Measurements from ENCODE around the gene PTK7.
"Not testable (repeated sequence)": the region's sequence is repeated elsewhere in the genome, so short reads cannot be mapped to it uniquely, and the experiment has no call there.

The PTK7 gene

DNA sequence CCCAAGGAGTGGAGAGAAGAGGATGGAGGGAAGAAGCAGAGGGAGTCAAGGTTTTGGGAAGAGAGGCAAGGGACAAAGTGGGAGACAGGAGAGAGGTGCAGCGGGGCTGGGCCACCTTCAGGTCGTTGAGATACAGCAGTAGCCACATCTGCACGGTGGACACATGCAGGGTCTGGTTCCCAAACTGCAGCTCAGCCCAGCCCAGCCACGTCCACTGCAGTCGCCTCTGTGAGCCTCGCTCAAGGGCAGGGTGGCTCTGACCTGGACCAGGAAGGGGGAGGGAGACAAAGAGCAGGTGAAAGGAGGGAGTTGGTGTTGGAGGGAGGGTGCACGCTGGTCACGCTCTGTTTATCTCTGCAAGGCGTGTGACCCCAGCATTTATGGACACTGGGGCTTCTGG, 37.4 kb upstream of the PTK7 start:
- Histone ChIP-seq H3K36me3 (ENCODE audit: control insufficient read depth, insufficient read depth, low read length) (peaks cover 43% of the 10 kb centered on the region), H3K9me3 (ENCODE audit: control insufficient read depth, low read length) (no peaks in the 10 kb centered on the region), H3K27me3 (replicated peaks; ENCODE audit: control insufficient read depth, insufficient read depth, low read length, poor library complexity, severe bottlenecking) (no peaks in the 10 kb centered on the region), H3K27ac (ENCODE audit: insufficient read depth, low read length, poor library complexity, severe bottlenecking) (no peak overlapping the region), H3K4me3 (ENCODE audit: insufficient read depth, low read depth, low read length, poor library complexity, severe bottlenecking) (no peak overlapping the region), H3K4me1 (ENCODE audit: control insufficient read depth, insufficient read depth, low read length, poor library complexity, severe bottlenecking) (no peaks in the 10 kb centered on the region)
- no peak for DNase-seq

DNA sequence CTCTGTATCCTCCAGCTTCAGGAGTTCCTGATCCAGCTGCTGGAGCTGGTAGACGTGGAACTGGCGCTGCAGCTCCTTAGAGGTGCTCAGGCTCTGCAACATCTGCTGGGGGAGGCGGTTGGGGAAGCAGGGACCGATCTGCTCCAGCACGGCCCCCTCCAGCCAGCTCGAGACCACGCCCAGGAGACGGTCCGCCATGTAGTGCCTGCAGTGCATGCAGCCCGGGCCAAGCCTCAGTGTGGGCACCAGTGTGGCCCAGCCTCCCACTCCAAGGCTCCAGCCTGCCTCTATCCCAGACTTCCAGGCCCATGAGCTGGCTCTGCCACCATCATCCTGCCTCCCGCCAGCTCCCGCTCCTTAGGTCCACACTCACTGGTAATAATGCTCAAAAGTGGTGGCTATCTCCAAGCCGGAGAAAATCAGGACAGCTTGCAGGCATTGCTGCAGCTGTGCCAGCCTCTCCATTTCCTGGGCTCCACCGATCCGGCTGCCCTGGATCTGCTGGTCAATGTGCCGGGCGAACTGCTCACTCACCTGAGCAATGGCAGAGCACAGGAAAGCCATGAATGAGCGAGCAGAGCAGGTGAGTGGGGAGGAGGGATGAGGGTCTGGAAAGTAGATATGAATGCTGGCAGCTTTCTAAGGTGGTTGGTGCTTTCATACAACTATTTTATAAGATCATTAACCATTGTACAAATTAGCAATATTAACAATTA, 35.4 kb upstream of the PTK7 start:
- DNase-seq: no peak
- no peaks in the 10 kb centered on the region for H3K4me1 ChIP-seq (ENCODE audit: control insufficient read depth, insufficient read depth, low read length, poor library complexity, severe bottlenecking)
- H3K27ac ChIP-seq (ENCODE audit: insufficient read depth, low read length, poor library complexity, severe bottlenecking): no peak overlapping the region
- no peaks in the 10 kb centered on the region for H3K9me3 ChIP-seq (ENCODE audit: control insufficient read depth, low read length)
- no peak overlapping the region for H3K4me3 ChIP-seq (ENCODE audit: insufficient read depth, low read depth, low read length, poor library complexity, severe bottlenecking)
- no peaks in the 10 kb centered on the region for H3K27me3 ChIP-seq (replicated peaks; ENCODE audit: control insufficient read depth, insufficient read depth, low read length, poor library complexity, severe bottlenecking)
- peaks cover 50% of the 10 kb centered on the region for H3K36me3 ChIP-seq (ENCODE audit: control insufficient read depth, insufficient read depth, low read length)

- H3K9me3 ChIP-seq (ENCODE audit: control insufficient read depth, low read length); H3K4me3 ChIP-seq (ENCODE audit: insufficient read depth, low read depth, low read length, poor library complexity, severe bottlenecking); DNase-seq; H3K27me3 ChIP-seq (replicated peaks; ENCODE audit: control insufficient read depth, insufficient read depth, low read length, poor library complexity, severe bottlenecking); H3K4me1 ChIP-seq (ENCODE audit: control insufficient read depth, insufficient read depth, low read length, poor library complexity, severe bottlenecking); H3K27ac ChIP-seq (ENCODE audit: insufficient read depth, low read length, poor library complexity, severe bottlenecking): not testable (repeated sequence)
- H3K36me3 ChIP-seq (ENCODE audit: control insufficient read depth, insufficient read depth, low read length): peaks cover 54% of the 10 kb centered on the region
These were observed 34.6 kb upstream of the PTK7 start for GRCh38 chr6:43041475-43041874.

GRCh38 chr6:43043310-43043709, 32.8 kb upstream of the PTK7 start:
- Histone ChIP-seq H3K27me3 (replicated peaks; ENCODE audit: control insufficient read depth, insufficient read depth, low read length, poor library complexity, severe bottlenecking) (no peaks in the 10 kb centered on the region), H3K4me3 (ENCODE audit: insufficient read depth, low read depth, low read length, poor library complexity, severe bottlenecking) (no peak overlapping the region), H3K36me3 (ENCODE audit: control insufficient read depth, insufficient read depth, low read length) (peaks cover 47% of the 10 kb centered on the region), H3K4me1 (ENCODE audit: control insufficient read depth, insufficient read depth, low read length, poor library complexity, severe bottlenecking) (no peaks in the 10 kb centered on the region), H3K9me3 (ENCODE audit: control insufficient read depth, low read length) (no peaks in the 10 kb centered on the region), H3K27ac (ENCODE audit: insufficient read depth, low read length, poor library complexity, severe bottlenecking) (no peak overlapping the region)
- DNase-seq: no peak

- no peaks in the 10 kb centered on the region for H3K27me3 ChIP-seq (replicated peaks; ENCODE audit: control insufficient read depth, insufficient read depth, low read length, poor library complexity, severe bottlenecking)
- DNase-seq: no peak
- H3K36me3 ChIP-seq (ENCODE audit: control insufficient read depth, insufficient read depth, low read length): peaks cover 42% of the 10 kb centered on the region
- H3K4me1 ChIP-seq (ENCODE audit: control insufficient read depth, insufficient read depth, low read length, poor library complexity, severe bottlenecking): no peaks in the 10 kb centered on the region
- H3K4me3 ChIP-seq (ENCODE audit: insufficient read depth, low read depth, low read length, poor library complexity, severe bottlenecking): no peak overlapping the region
- no peaks in the 10 kb centered on the region for H3K9me3 ChIP-seq (ENCODE audit: control insufficient read depth, low read length)
- no peak overlapping the region for H3K27ac ChIP-seq (ENCODE audit: insufficient read depth, low read length, poor library complexity, severe bottlenecking)
These were observed 30.7 kb upstream of the PTK7 start for GRCh38 chr6:43045371-43045930.

DNA sequence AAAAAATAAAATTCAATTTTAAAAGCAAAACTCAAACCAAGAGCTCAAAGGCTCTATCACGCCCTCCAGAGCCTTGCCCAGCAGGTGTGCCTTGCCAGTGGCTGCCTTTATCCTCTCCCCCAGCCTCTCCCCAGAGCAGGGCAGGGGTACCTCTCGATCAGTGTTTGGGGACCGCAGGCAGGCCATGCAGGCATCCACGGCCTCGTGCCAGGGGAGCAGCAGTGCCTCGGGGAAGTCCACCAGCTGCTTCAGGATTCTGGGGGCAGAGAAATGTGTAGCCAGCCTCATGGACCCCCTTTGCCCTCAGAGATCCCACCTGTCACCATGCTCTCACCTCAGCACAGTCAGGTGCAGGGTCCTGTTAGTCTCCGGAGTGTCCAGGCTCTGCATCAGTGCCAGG, 28.1 kb upstream of the PTK7 start:
- H3K27ac ChIP-seq (ENCODE audit: insufficient read depth, low read length, poor library complexity, severe bottlenecking): no peak overlapping the region
- no peaks in the 10 kb centered on the region for H3K27me3 ChIP-seq (replicated peaks; ENCODE audit: control insufficient read depth, insufficient read depth, low read length, poor library complexity, severe bottlenecking)
- peaks cover 5% of the 10 kb centered on the region for H3K4me1 ChIP-seq (ENCODE audit: control insufficient read depth, insufficient read depth, low read length, poor library complexity, severe bottlenecking)
- DNase-seq: no peak
- H3K36me3 ChIP-seq (ENCODE audit: control insufficient read depth, insufficient read depth, low read length): peaks cover 38% of the 10 kb centered on the region
- no peak overlapping the region for H3K4me3 ChIP-seq (ENCODE audit: insufficient read depth, low read depth, low read length, poor library complexity, severe bottlenecking)
- H3K9me3 ChIP-seq (ENCODE audit: control insufficient read depth, low read length): no peaks in the 10 kb centered on the region

- Histone ChIP-seq H3K4me1 (ENCODE audit: control insufficient read depth, insufficient read depth, low read length, poor library complexity, severe bottlenecking) (peaks cover 15% of the 10 kb centered on the region), H3K27me3 (replicated peaks; ENCODE audit: control insufficient read depth, insufficient read depth, low read length, poor library complexity, severe bottlenecking) (no peaks in the 10 kb centered on the region), H3K36me3 (ENCODE audit: control insufficient read depth, insufficient read depth, low read length) (peaks cover 30% of the 10 kb centered on the region), H3K27ac (ENCODE audit: insufficient read depth, low read length, poor library complexity, severe bottlenecking) (no peak overlapping the region), H3K9me3 (ENCODE audit: control insufficient read depth, low read length) (no peaks in the 10 kb centered on the region), H3K4me3 (ENCODE audit: insufficient read depth, low read depth, low read length, poor library complexity, severe bottlenecking) (no peak overlapping the region)
- no peak for DNase-seq
These were observed 25.1 kb upstream of the PTK7 start for GRCh38 chr6:43050981-43051380.

- no peak overlapping the region for H3K27ac ChIP-seq (ENCODE audit: insufficient read depth, low read length, poor library complexity, severe bottlenecking)
- no peak for DNase-seq
- H3K27me3 ChIP-seq (replicated peaks; ENCODE audit: control insufficient read depth, insufficient read depth, low read length, poor library complexity, severe bottlenecking): no peaks in the 10 kb centered on the region
- no peak overlapping the region for H3K4me3 ChIP-seq (ENCODE audit: insufficient read depth, low read depth, low read length, poor library complexity, severe bottlenecking)
- H3K9me3 ChIP-seq (ENCODE audit: control insufficient read depth, low read length): no peaks in the 10 kb centered on the region
- H3K4me1 ChIP-seq (ENCODE audit: control insufficient read depth, insufficient read depth, low read length, poor library complexity, severe bottlenecking): peaks cover 15% of the 10 kb centered on the region
- peaks cover 26% of the 10 kb centered on the region for H3K36me3 ChIP-seq (ENCODE audit: control insufficient read depth, insufficient read depth, low read length)
These were observed 23.8 kb upstream of the PTK7 start for GRCh38 chr6:43052225-43052841.

DNA sequence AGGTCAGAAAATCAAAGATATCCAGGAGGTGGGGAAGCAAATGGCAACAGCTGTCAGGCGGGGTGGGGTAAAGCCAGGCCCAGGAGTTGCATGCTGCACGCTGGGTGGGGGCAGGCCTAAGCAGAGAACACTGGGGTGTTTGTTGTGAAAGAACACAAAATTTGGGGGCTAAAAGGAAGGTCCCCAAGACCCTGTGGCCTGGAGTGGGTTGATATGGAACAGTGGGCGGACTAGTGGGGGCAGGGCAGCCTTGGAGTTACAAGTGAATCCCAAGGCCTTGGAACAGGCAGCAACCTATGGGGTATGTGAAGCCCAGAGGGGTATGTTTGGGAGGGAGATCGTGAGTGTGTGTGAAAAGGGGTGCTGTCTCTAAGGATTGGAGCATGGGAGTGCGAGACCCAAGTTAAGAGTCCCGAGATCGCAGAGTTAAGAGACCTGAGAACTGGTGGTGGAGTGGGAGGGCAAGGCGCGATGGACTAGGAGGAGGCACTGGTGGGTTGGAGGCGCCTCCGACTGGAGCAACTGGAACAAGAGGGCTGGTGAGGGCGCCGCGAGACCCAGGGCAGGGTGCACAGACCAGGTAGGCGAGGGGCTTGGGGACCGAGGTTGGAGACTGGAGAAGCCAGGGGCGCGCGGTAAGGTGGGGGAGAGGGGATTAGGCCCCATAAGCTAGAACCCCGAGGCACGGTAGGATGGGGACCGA, 23.1 kb upstream of the PTK7 start:
- H3K27me3 ChIP-seq (replicated peaks; ENCODE audit: control insufficient read depth, insufficient read depth, low read length, poor library complexity, severe bottlenecking): no peaks in the 10 kb centered on the region
- H3K27ac ChIP-seq (ENCODE audit: insufficient read depth, low read length, poor library complexity, severe bottlenecking): peak overlapping the region; percentile 79
- DNase-seq: no peak
- H3K9me3 ChIP-seq (ENCODE audit: control insufficient read depth, low read length): no peaks in the 10 kb centered on the region
- peaks cover 17% of the 10 kb centered on the region for H3K4me1 ChIP-seq (ENCODE audit: control insufficient read depth, insufficient read depth, low read length, poor library complexity, severe bottlenecking)
- H3K36me3 ChIP-seq (ENCODE audit: control insufficient read depth, insufficient read depth, low read length): peaks cover 25% of the 10 kb centered on the region
- H3K4me3 ChIP-seq (ENCODE audit: insufficient read depth, low read depth, low read length, poor library complexity, severe bottlenecking): peak overlapping the region; percentile 71

Data from effector memory CD4-positive, alpha-beta T cell (primary cell).